ENCODE data around the gene COL4A4.

- TF ChIP-seq CTCF (IDR thresholded peaks at IDR 0.05) = no peak
- no peak for TF ChIP-seq POLR2AphosphoS5 (IDR thresholded peaks at IDR 0.05; ENCODE audit: insufficient read depth in 1 of 2, low read depth in 1 of 2)
- no peak for TF ChIP-seq POLR2A (IDR thresholded peaks at IDR 0.05)
Observed at GRCh38 chr2:227152093-227152766, 11.8 kb downstream of the COL4A4 start.

All from vagina (tissue), 2 donors.